K562 (cell line): ENCODE measurements around the gene EIF5. TPM values are rescaled to one million over a fixed set of nuclear protein-coding genes. Genes with fewer than 3 reads are reported as not detected.

Experiments
- ATAC-seq: fragments of 200-7000 bp; cut with Tn5 transposase; 3 replicates; pipeline ENCODE4 v1.9.1; 2020; ENCODE audit warnings: moderate library complexity
- BruUV-seq: library from RNA; stranded (reverse); fragments of 400-500 nt; replicated peaks from 2 replicates; lab custom pipeline; 2021; lab: Mats Ljungman, UMichigan
- CTCF ChIA-PET: fragments of 300-600 bp; formaldehyde crosslinking; extraction: SDS; loops from one replicate; lab custom pipeline; 2021; ENCODE audit warnings: low intra/inter-chr PET ratio; lab: Yijun Ruan, JAX
- POLR2A ChIA-PET: fragments of 300-600, 350-650 bp; sonication (Branson Sonifier 250); formaldehyde crosslinking; extraction: SDS; loops from one replicate; lab custom pipeline; 2021; ENCODE audit warnings: antibody characterized with exemption, inconsistent platforms; lab: Yijun Ruan, JAX
- DNase-seq, 4 experiments: peaks; one replicate each; pipeline versions ENCODE4 v3.0.0 to v3.0.0-alpha.2; 2011 to 2018; ENCODE audit warnings: low spot score in 3 of 4, mixed read lengths in 3 of 4; ENCODE audit errors: extremely low read depth in 1 of 4
- FAIRE-seq: peaks from 2 replicates; lab custom pipeline; 2011; peaks lifted over from hg19 to GRCh38; lab: Jason Lieb, UNC
- H2AFZ ChIP-seq: 2 replicates; pipeline ENCODE4 v1.6.0; 2011; ENCODE audit warnings: low read depth, low read length, control low read depth, inconsistent platforms
- H3K27ac ChIP-seq: fragments of 200-600 bp; 3 replicates; pipeline ENCODE4 v1.8.0; 2011; ENCODE audit warnings: low read depth, mild to moderate bottlenecking, control low read depth, inconsistent platforms, low read length, moderate library complexity, mixed read lengths; ENCODE audit errors: extremely low read depth
- H3K27me3 ChIP-seq, 2 experiments: fragments of 300-600 bp in 1 of 2; 2 replicates in 1 of 2; 3 replicates in 1 of 2; pipeline versions ENCODE4 v1.6.0 to v1.8.0; 2011; ENCODE audit warnings: inconsistent platforms in 2 of 2, low read length in 2 of 2, mild to moderate bottlenecking in 1 of 2, mixed read lengths in 1 of 2, moderate library complexity in 1 of 2; ENCODE audit not compliant: control insufficient read depth in 2 of 2, insufficient read depth in 2 of 2
- H3K36me3 ChIP-seq: fragments of 300-600 bp; 3 replicates; pipeline ENCODE4 v1.8.0; 2011; ENCODE audit warnings: mild to moderate bottlenecking, low read length, inconsistent platforms; ENCODE audit not compliant: control insufficient read depth, insufficient read depth
- H3K4me1 ChIP-seq, 2 experiments: fragments of 200-600 bp in 1 of 2; replicated peaks in 1 of 2; 2 replicates in 1 of 2; 3 replicates in 1 of 2; pipeline versions ENCODE4 v1.5.1 to v1.8.0; 2011; ENCODE audit warnings: inconsistent platforms in 2 of 2, low read length in 2 of 2, mild to moderate bottlenecking in 1 of 2, mixed read lengths in 1 of 2, moderate library complexity in 1 of 2; ENCODE audit not compliant: control insufficient read depth in 2 of 2, insufficient read depth in 2 of 2
- H3K4me2 ChIP-seq: 2 replicates; pipeline ENCODE4 v1.6.1; 2011; ENCODE audit warnings: low read length, control low read depth, inconsistent platforms, mixed read lengths; ENCODE audit not compliant: insufficient read depth
- H3K4me3 ChIP-seq: fragments of 200-600 bp; sonication (generic), shearing (Covaris generic); 2 replicates; pipeline ENCODE4 v1.5.1; 2016; ENCODE audit warnings: control low read depth, inconsistent platforms
- H3K79me2 ChIP-seq: fragments of 200-600 bp; 3 replicates; pipeline ENCODE4 v1.8.0; 2011; ENCODE audit warnings: low read length, inconsistent platforms; ENCODE audit not compliant: control insufficient read depth, insufficient read depth
- H3K9ac ChIP-seq, 2 experiments: 2 replicates each; pipeline versions ENCODE4 v1.6.0 to v1.6.1; 2011; ENCODE audit warnings: low read depth in 2 of 2, low read length in 2 of 2, control low read depth in 1 of 2, inconsistent platforms in 1 of 2, mild to moderate bottlenecking in 1 of 2, mixed read lengths in 1 of 2; ENCODE audit not compliant: insufficient read depth in 1 of 2
- H3K9me1 ChIP-seq: one replicate; pipeline ENCODE4 v1.6.0; 2011; ENCODE audit warnings: inconsistent platforms, mild to moderate bottlenecking, low read length, moderate library complexity; ENCODE audit not compliant: control insufficient read depth, insufficient read depth
- H3K9me3 ChIP-seq: replicated peaks from 2 replicates; pipeline ENCODE4 v1.5.1; 2011; ENCODE audit warnings: low read depth, low read length, inconsistent platforms; ENCODE audit not compliant: control insufficient read depth, insufficient read depth
- H4K20me1 ChIP-seq: replicated peaks from 2 replicates; pipeline ENCODE4 v1.6.1; 2011; ENCODE audit warnings: low read length, inconsistent platforms, mixed read lengths; ENCODE audit not compliant: control insufficient read depth, insufficient read depth
- HCFC1 ChIP-seq: IDR thresholded peaks from 2 replicates; pipeline ENCODE4 v1.6.1; 2012; ENCODE audit warnings: low read depth, low read length, improper control_type of control experiment
- HOXB6 ChIP-seq: fragments of 250-450 bp; sonication (Bioruptor Pico); IDR thresholded peaks from 2 replicates; pipeline ENCODE4 v1.5.1; 2022; ENCODE audit warnings: mild to moderate bottlenecking, borderline replicate concordance
- USF1 ChIP-seq: sonication (generic); formaldehyde crosslinking; IDR thresholded peaks from 2 replicates; pipeline ENCODE4 v1.9.0; 2022; ENCODE audit warnings: mild to moderate bottlenecking, missing genetic modification reagents
- WGBS: fragments of 100-300 bp; shearing (Covaris generic); methylation state at CpG from one replicate; pipeline ENCODE4 v1.1.6; 2016; ENCODE audit warnings: low coverage, mixed read lengths; ENCODE audit not compliant: insufficient coverage; ENCODE audit errors: missing lambda C conversion rate; 5-methylcytosine and 5-hydroxymethylcytosine counted together
- in situ Hi-C: fragments of 300-500 bp; cut with MboI; formaldehyde crosslinking; loops from 4 replicates; pipeline ENCODE4 v1.15.0; 2018; ENCODE audit warnings: inconsistent platforms, mixed read lengths
- intact Hi-C: fragments of 100-400 bp; cut with micrococcal nuclease; formaldehyde crosslinking; loops from 2 replicates; pipeline ENCODE4 v1.14.2; 2022
- polyA plus RNA-seq, 8 experiments: library from polyadenylated mRNA; depleted of rRNA in 4 of 8; stranded (reverse) in 5 of 8; unstranded in 3 of 8; fragments of >200 nt; fragmentation: Nextera tagmentation in 2 of 8; fragmentation: Illumina TruSeq in 1 of 8; extraction: Ambion mirVana in 2 of 8; extraction: Trizol in 1 of 8; gene quantifications; 2 replicates each; pipeline versions ENCODE4 v1.2.1 to v1.2.3, GENCODE V29; 2011 to 2014; ENCODE audit warnings: inconsistent platforms in 1 of 8, missing spikeins in 1 of 8
- total RNA-seq, 7 experiments: library from RNA; depleted of rRNA in 6 of 7; stranded (reverse); fragments of >200 nt in 6 of 7; fragmentation: Illumina TruSeq in 2 of 7; extraction: Trizol in 2 of 7; gene quantifications; 2 replicates each; pipeline versions ENCODE4 v1.2.1 to v1.2.3, GENCODE V29; 2011 to 2021; ENCODE audit warnings: low replicate concordance in 1 of 7

The EIF5 gene
- total and polyA plus RNA-seq, 9 of the 15 experiments (the other 6 are each of a cell fraction or from before 2014, with no cell fraction given): 92.7 to 442 (median 190) TPM

- no peak for TF ChIP-seq USF1 (CRISPR knock-in tag)
These were observed 18.6 kb upstream of the EIF5 start (continued) for GRCh38 chr14:103315351-103315911.

GRCh38 chr14:103315941-103316340, 18.1 kb upstream of the EIF5 start:
- TF ChIP-seq HOXB6 (CRISPR knock-in tag): no peak
- TF ChIP-seq HCFC1: no peak
- TF ChIP-seq, all 486 proteins: peak for 0
- intact Hi-C loops (loop anchor here (2.0 kb wide), 1 partner anchor 17 kb away; no protein-coding TSS in a partner anchor), in situ Hi-C loops (no loop called here)
- Histone ChIP-seq H3K79me2 (no peaks in the 10 kb centered on the region), H2AFZ (no peak overlapping the region), H3K9me1 (no peaks in the 10 kb centered on the region), H3K4me3 (no peak overlapping the region), H4K20me1 (no peaks in the 10 kb centered on the region), H3K27ac (peak overlapping the region; percentile 73; the same call in 1 of the 3 replicates), H3K4me2 (no peak overlapping the region), H3K4me1 (peaks cover 20 to 47% of the 10 kb centered on the region in 2 experiments), H3K9ac (peak overlapping the region in 1 of 2 experiments; percentile 65; a peak in 1 of 4 replicates), H3K9me3 (no peaks in the 10 kb centered on the region), H3K27me3 (no peaks in the 10 kb centered on the region), H3K36me3 (no peaks in the 10 kb centered on the region)
- no TSS peak for BruUV-seq
- no peak for ATAC-seq
- DNase-seq: no peak
- WGBS: 95% methylated on average over 11 of the region's 11 CpGs
- POLR2A ChIA-PET: interaction anchor here (0.5 to 3.3 kb wide), 4 partner anchors 12 to 111 kb away, joined by 3 to 12 read pairs (median 4); no protein-coding TSS in a partner anchor
- CTCF ChIA-PET: no interaction called here
- no peak for FAIRE-seq
